ENCODE measurements around the gene SETD5. TPM values are rescaled to one million over a fixed set of nuclear protein-coding genes. Genes with fewer than 3 reads are reported as not detected.

The SETD5 gene
- total and polyA plus RNA-seq, 2 of the 4 experiments (the other 2 are of a cell fraction) = 42.7 to 62.9 TPM

- Histone ChIP-seq H3K23ac (ENCODE audit: low read depth, low read length) (peak overlapping the region; percentile 9; the same call in 1 of the 2 replicates), H2BK120ac (ENCODE audit: low read depth, low read length) (no peak overlapping the region), H3K9me3 (ENCODE audit: control insufficient read depth, insufficient read depth, low read length) (no peaks in the 10 kb centered on the region), H3K18ac (ENCODE audit: low read depth, low read length) (no peak overlapping the region), H2BK15ac (ENCODE audit: low read depth, low read length) (no peak overlapping the region), H4K8ac (ENCODE audit: low read depth in 2 of 2, low read length in 2 of 2) (no peak overlapping the region), H3K14ac (replicated peaks; ENCODE audit: low read depth, low read length) (no peak overlapping the region), H3K4me1 (ENCODE audit: control insufficient read depth, insufficient read depth, low read length) (peaks cover 8% of the 10 kb centered on the region), H3K27me3 (ENCODE audit: control insufficient read depth, insufficient read depth, low read length) (no peaks in the 10 kb centered on the region), H4K5ac (ENCODE audit: low read depth, low read length) (no peak overlapping the region), H3K4me3 (ENCODE audit: insufficient read depth, low read depth, low read length) (peak overlapping the region; percentile 95), H2AK5ac (ENCODE audit: low read depth, low read length) (no peak overlapping the region), H3K9ac (ENCODE audit: low read depth, low read length) (peak overlapping the region; percentile 98; the same call in 1 of the 2 replicates), H3K9me1 (ENCODE audit: insufficient read depth, low read length) (peaks cover 4% of the 10 kb centered on the region; the same call in 1 of the 2 replicates), H3K79me1 (ENCODE audit: low read depth in 1 of 2, low read length in 2 of 2) (peaks cover 0 to 24% of the 10 kb centered on the region in 2 experiments; a peak in 2 of 4 replicates), H2AFZ (replicated peaks; ENCODE audit: low read length, poor library complexity) (no peak overlapping the region), H3K27ac (ENCODE audit: insufficient read depth, low read length) (no peak overlapping the region; the same call in 1 of the 2 replicates), H2BK5ac (ENCODE audit: low read depth, low read length, poor library complexity, severe bottlenecking) (peak overlapping the region; percentile 97), H3K36me3 (ENCODE audit: control insufficient read depth, insufficient read depth, low read length) (peaks cover 4% of the 10 kb centered on the region), H3K56ac (ENCODE audit: extremely low read depth, insufficient read depth, low read length) (no peak overlapping the region), H3K4me2 (ENCODE audit: low read depth, low read length) (peak overlapping the region; percentile 82), H2BK20ac (ENCODE audit: low read depth, low read length) (no peak overlapping the region), H2AK9ac (replicated peaks; ENCODE audit: low read depth, low read length, poor library complexity) (no peak overlapping the region), H4K91ac (ENCODE audit: insufficient read depth, low read depth, low read length) (no peak overlapping the region), H4K20me1 (ENCODE audit: insufficient read depth, low read length) (peaks cover 88% of the 10 kb centered on the region), H3K4ac (ENCODE audit: low read depth, low read length) (no peak overlapping the region)
- TF ChIP-seq RFX5 (IDR thresholded peaks at IDR 0.05; ENCODE audit: low read depth, low read length) = no peak
- TF ChIP-seq USF2 (IDR thresholded peaks at IDR 0.05; ENCODE audit: low read depth, low read length) = no peak
- peak; percentile 46; the same call in 1 of the 2 replicates for TF ChIP-seq MAZ (IDR thresholded peaks at IDR 0.05; ENCODE audit: borderline replicate concordance, low read depth, low read length)
- no peak for TF ChIP-seq MXI1 (IDR thresholded peaks at IDR 0.05; ENCODE audit: borderline replicate concordance, low read depth, low read length)
- 0 out of 2 replicates have a peak, but pooled peaks have one; percentile 17 for TF ChIP-seq CTCF (conservative IDR thresholded peaks at IDR 0.05; ENCODE audit: low read depth, low read length)
- no peak for TF ChIP-seq CEBPB (IDR thresholded peaks at IDR 0.05; ENCODE audit: low read depth, low read length)
- no peak for TF ChIP-seq MAFK (IDR thresholded peaks at IDR 0.05; ENCODE audit: low read depth, low read length)
- TF ChIP-seq POLR2A (IDR thresholded peaks at IDR 0.05; ENCODE audit: low read depth, low read length) = peak; percentile 86
- peak; percentile 8; the same call in 1 of the 2 replicates for TF ChIP-seq SMC3 (IDR thresholded peaks at IDR 0.05; ENCODE audit: low read depth, low read length)
- peak; percentile 27 for TF ChIP-seq RAD21 (IDR thresholded peaks at IDR 0.05; ENCODE audit: low read length)
- TF ChIP-seq BHLHE40 (IDR thresholded peaks at IDR 0.05; ENCODE audit: low read depth, low read length) = no peak
- TF ChIP-seq RCOR1 (IDR thresholded peaks at IDR 0.05; ENCODE audit: insufficient replicate concordance, low read length) = no peak
- no peak for TF ChIP-seq NFE2L2 (IDR thresholded peaks at IDR 0.05; ENCODE audit: low read depth, low read length)
- TF ChIP-seq CHD1 (IDR thresholded peaks at IDR 0.05; ENCODE audit: low read depth, low read length) = no peak; the same call in 1 of the 2 replicates
- no peak for TF ChIP-seq ELK1 (IDR thresholded peaks at IDR 0.05; ENCODE audit: borderline replicate concordance, low read depth, low read length)
- TF ChIP-seq FOS (IDR thresholded peaks at IDR 0.05; ENCODE audit: low read depth, low read length) = 0 out of 2 replicates have a peak, but pooled peaks have one; percentile 12
- DNase-seq (peak; percentile 97), ATAC-seq (ENCODE audit: low read depth) (0 out of 2 replicates have a peak, but pooled peaks have one; percentile 2)
- ChIA-PET POLR2A (ENCODE audit: unreplicated experiment) (no interaction called here), CTCF (interaction anchor here (0.5 to 1.1 kb wide), 4 partner anchors 73 to 379 kb away, joined by 3 to 4 read pairs (median 3); no protein-coding TSS in a partner anchor)
- BruUV-seq (replicated peaks) = no TSS peak
- intact Hi-C loops (cut with micrococcal nuclease) = loop anchor here (5.0 kb wide), 1 partner anchor 38 kb away; no protein-coding TSS in a partner anchor
- 0% methylated on average over 2 of the region's 3 CpGs; no CpG with 5 or more reads in 1 of the 2 experiments for WGBS, 2 experiments (ENCODE audit: extremely low coverage in 2 of 2, insufficient read length in 1 of 2)
- in situ Hi-C loops (cut with MboI; ENCODE audit: low sequenced_read_pairs) = no loop called here
- dilution Hi-C loops (cut with HindIII; ENCODE audit: low sequenced_read_pairs, unreplicated experiment) = no loop called here
Measured at GRCh38 chr3:9399746-9400145, 2.3 kb downstream of the SETD5 start.

All from IMR-90 (cell line).